IPS-15b (cell line): ENCODE results near the gene EFHC1.

Experiments
- H3K27me3 ChIP-seq: one replicate; pipeline ENCODE4 v1.6.1; 2013; ENCODE audit warnings: low read length; ENCODE audit not compliant: control insufficient read depth, insufficient read depth
- H3K36me3 ChIP-seq: one replicate; pipeline ENCODE4 v1.6.1; 2013; ENCODE audit warnings: low read length; ENCODE audit not compliant: control insufficient read depth, insufficient read depth
- H3K4me1 ChIP-seq: one replicate; pipeline ENCODE4 v1.6.1; 2013; ENCODE audit warnings: mild to moderate bottlenecking, low read length; ENCODE audit not compliant: control insufficient read depth, insufficient read depth
- H3K4me3 ChIP-seq: one replicate; pipeline ENCODE4 v1.5.1; 2013; ENCODE audit warnings: low read depth, low read length
- H3K9ac ChIP-seq: one replicate; pipeline ENCODE4 v1.6.1; 2013; ENCODE audit warnings: low read depth, mild to moderate bottlenecking, low read length
- H3K9me3 ChIP-seq: one replicate; pipeline ENCODE4 v1.6.1; 2013; ENCODE audit warnings: mild to moderate bottlenecking, low read length; ENCODE audit not compliant: control insufficient read depth, insufficient read depth

The EFHC1 gene

DNA sequence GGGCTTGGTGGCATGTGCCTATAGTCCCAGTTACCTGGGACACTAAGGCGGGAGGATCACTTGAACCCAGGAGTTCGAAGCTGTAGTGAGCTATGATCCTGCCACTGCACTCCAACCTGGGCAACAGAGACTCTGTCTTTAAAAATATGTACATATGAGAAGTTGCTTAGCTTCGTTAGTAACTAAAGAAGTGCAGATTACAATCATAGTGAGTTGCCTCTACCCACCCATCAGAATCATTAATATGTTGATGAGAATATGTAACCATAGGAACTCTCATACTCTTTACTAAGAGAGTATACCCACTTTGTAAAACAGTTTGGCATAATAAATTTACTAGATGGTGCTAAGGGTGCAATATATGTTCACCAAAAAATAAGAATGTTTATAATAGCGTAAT lies 54.0 kb downstream of the EFHC1 start:
- Histone ChIP-seq H3K36me3 (no peaks in the 10 kb centered on the region), H3K9ac (no peak overlapping the region), H3K4me1 (no peaks in the 10 kb centered on the region), H3K9me3 (no peaks in the 10 kb centered on the region), H3K4me3 (no peak overlapping the region), H3K27me3 (no peaks in the 10 kb centered on the region)

DNA sequence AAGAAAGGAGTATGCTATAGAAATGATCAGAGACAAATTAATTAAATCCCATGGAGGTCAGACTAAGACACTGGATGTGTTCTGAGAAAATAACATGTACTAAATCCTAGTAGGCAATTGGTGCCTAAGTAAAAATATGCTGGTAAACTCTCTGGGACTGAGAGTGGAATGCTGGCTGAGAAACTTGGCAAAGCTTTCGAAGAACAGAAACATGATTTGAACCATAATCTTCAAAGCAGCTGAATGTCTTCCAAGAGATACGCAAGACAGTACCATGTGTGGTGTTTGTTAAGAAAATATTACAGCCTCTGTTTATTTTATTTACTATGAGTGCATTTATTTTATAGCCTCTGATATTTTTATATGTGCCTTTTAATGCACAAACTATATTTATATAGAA lies 55.2 kb downstream of the EFHC1 start:
- no peaks in the 10 kb centered on the region for H3K36me3 ChIP-seq
- no peak overlapping the region for H3K4me3 ChIP-seq
- no peak overlapping the region for H3K9ac ChIP-seq
- no peaks in the 10 kb centered on the region for H3K27me3 ChIP-seq
- H3K4me1 ChIP-seq: no peaks in the 10 kb centered on the region
- no peaks in the 10 kb centered on the region for H3K9me3 ChIP-seq

DNA sequence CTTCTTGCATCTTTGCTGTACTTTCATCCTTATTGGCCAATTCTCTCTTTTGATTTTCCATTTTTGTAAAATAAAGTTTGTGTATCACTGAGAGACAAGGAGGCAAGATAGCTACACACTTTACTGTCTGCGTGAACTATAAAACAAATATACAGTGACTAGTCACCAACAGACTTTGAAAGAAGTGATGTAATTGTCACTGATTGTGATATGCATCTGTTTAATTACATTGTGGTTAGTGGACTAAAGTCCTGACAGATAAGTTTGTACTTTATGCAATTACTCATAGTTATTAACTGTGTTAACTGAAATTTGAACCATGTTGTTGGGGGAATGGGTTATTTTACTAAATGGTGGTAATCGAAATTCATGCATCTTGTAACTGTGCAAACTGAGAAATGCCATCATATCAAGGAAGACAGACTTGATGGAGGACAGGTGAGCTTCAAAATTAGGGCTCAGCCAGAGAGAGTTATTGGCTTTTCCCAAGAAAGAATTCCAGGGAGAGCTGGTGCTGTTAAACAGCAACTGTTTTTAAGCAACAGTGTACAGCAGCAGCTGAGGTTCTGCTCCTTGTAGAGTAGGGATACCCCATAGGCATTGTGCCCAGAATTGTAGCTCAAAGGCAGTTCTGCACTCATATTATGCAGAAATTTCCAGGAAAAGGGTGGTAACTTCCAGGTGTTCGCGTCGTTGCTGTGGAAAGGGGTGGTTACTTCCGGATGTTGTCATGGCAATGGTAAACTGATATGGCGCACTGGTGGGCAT lies 62.9 kb downstream of the EFHC1 start:
- no peaks in the 10 kb centered on the region for H3K36me3 ChIP-seq
- no peak overlapping the region for H3K9ac ChIP-seq
- H3K4me1 ChIP-seq: no peaks in the 10 kb centered on the region
- no peaks in the 10 kb centered on the region for H3K27me3 ChIP-seq
- no peak overlapping the region for H3K4me3 ChIP-seq
- no peaks in the 10 kb centered on the region for H3K9me3 ChIP-seq

DNA sequence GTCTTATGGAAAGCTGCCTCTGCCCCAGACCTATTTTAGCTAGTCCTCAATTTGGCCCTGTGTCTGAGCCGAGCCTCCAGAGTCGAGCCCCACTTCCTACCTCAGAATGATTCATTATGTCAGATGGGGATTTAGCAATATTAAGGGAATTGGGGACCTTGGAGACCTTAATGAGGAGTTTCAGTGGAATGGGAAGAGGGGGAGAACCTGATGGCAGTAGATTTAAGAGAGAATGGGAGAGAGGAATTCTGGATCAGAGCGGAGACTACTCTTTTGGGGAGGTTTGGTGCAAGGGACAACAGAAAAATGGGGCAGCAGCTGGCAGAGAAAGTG lies 63.5 kb downstream of the EFHC1 start:
- H3K27me3 ChIP-seq: no peaks in the 10 kb centered on the region
- H3K4me3 ChIP-seq: no peak overlapping the region
- H3K9me3 ChIP-seq: no peaks in the 10 kb centered on the region
- no peaks in the 10 kb centered on the region for H3K4me1 ChIP-seq
- no peak overlapping the region for H3K9ac ChIP-seq
- no peaks in the 10 kb centered on the region for H3K36me3 ChIP-seq

DNA sequence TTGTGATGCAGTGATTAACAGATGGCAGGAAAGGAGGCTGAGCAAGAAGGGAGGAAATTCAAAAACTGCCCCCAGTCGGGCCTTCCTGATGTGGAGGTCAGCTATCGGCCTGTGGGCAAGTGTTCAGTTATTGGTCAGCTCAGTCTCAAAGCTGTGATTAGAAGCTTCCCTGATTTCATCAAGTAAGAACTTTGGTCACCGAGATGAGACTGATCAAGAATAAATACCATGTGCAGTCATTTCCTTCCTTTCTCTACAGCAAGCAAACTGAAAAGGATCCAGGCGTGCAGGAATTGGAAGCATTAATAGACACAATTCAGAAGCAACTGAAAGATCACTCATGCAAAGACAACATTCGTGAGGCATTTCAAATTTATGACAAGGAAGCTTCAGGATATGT lies 69.7 kb downstream of the EFHC1 start:
- Histone ChIP-seq H3K9ac (no peak overlapping the region), H3K9me3 (no peaks in the 10 kb centered on the region), H3K4me3 (no peak overlapping the region), H3K27me3 (no peaks in the 10 kb centered on the region), H3K4me1 (no peaks in the 10 kb centered on the region), H3K36me3 (no peaks in the 10 kb centered on the region)

DNA sequence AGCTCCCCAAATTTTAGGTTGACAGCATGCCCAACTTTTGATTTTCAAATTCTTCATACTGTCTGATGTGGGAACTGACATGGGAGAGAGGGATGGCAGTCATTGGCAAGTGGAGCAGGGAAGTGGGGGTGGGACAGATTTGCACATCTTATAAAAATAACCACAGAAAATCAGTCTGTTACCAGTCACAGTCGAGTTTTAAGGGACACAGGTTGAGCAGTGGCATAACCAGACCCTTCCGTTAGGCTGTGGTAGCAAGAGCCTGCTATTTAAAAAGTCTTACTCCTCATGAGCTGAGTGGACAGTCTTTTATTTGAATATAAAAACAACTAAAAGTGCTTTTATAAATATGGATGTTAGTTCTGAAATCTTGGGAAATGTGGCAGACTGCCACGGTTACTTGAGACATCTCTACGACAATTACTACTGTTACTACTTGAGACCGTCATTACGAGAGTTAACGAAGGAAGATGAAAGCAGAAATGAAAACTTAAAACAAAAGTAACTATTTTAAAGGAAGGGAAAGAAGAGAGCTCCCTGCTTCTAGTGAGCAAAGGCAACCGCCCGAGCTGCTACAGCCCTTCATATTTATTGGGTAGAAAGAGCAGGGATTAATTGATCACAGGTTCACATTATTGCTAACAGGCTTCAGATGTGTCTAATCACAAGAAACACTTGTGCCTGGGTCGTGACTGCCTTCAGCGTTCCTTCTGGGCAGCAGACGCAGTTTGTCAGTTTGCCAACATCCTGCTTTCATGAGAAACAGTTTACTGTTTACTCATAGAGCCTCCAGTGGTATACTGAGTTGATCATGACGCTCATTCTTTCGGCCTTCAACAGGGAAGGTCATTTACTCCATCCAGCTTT lies 71.3 kb downstream of the EFHC1 start:
- Histone ChIP-seq H3K27me3 (no peaks in the 10 kb centered on the region), H3K4me3 (no peak overlapping the region), H3K36me3 (no peaks in the 10 kb centered on the region), H3K4me1 (no peaks in the 10 kb centered on the region), H3K9ac (no peak overlapping the region), H3K9me3 (no peaks in the 10 kb centered on the region)

DNA sequence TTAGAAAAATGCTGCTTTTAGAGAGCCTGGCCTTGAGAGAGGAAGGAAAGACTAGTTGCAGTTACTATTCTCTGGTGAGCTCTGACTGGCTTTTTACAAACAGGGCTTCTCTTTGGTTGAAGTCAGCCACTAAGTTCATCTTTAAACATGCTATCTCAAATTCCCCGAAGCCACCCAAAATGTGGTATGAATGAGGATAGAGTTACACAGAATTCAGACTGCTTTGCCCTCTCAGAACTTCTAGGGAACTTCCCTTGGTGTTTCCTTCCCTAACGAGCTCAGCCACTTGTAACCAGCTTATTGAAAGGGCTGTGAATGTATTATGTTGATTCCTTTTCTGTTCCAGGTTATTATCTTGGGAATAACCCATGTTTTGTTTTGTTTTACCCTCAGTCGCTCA lies 73.5 kb downstream of the EFHC1 start:
- Histone ChIP-seq H3K36me3 (no peaks in the 10 kb centered on the region), H3K27me3 (no peaks in the 10 kb centered on the region), H3K9ac (no peak overlapping the region), H3K4me3 (no peak overlapping the region), H3K4me1 (no peaks in the 10 kb centered on the region), H3K9me3 (no peaks in the 10 kb centered on the region)

DNA sequence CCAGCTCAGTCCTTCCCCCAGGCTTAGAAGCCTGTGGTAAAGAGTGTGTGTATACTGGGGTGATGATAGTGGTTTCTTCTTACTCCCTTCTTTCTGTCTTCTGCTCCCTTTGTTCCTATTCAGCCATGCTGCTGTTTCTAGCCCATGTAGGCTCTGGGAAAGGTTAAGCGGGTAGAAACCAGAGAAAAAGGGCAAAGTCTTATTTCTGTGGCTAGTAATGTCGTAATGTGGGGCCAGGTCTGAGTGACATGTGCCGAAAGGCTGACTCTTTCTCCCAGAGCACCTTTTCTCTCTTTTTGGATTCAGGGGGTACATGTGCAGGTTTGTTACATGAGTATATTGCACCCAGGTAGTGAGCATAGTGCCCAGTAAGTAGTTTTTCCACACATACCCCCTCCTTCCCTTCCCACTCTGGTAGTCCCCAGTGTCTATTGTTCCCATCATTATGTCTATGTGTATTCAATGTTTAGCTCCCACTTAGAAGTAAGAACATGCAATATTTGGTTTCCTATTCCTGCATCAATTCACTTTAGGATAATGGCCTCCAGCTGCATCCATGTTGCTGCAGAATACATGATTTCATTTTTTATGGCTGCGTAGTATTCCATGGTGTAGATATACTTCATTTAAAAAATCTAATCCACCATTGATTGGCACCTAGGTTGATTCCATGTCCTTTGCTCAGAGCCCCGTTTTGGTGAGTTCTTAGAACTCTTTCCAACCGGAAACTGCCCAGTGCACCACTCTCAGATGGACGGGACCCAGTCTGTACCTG lies 74.3 kb downstream of the EFHC1 start:
- no peaks in the 10 kb centered on the region for H3K27me3 ChIP-seq
- H3K9me3 ChIP-seq: no peaks in the 10 kb centered on the region
- H3K4me1 ChIP-seq: peaks cover 2% of the 10 kb centered on the region
- no peak overlapping the region for H3K9ac ChIP-seq
- no peaks in the 10 kb centered on the region for H3K36me3 ChIP-seq
- no peak overlapping the region for H3K4me3 ChIP-seq

DNA sequence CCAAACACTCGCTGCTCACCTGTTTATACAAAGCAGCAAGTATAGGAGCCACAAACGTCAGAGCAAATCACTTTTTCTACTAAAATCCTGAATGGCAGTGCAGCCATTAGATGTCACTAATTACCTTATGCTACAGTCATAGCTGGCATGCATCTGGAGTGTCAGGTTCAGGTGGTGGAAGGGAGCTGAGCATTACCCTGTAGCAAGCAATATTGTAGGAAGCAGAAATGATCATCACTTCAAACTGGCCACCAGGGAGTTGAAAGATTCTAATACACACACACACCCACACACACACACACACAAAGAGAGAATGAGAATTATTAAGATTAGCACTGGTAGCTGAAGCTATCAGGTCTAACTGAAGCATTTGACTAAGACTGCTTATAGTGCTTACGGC lies 75.8 kb downstream of the EFHC1 start:
- no peaks in the 10 kb centered on the region for H3K36me3 ChIP-seq
- no peaks in the 10 kb centered on the region for H3K27me3 ChIP-seq
- peaks cover 5% of the 10 kb centered on the region for H3K4me1 ChIP-seq
- no peak overlapping the region for H3K4me3 ChIP-seq
- H3K9me3 ChIP-seq: no peaks in the 10 kb centered on the region
- H3K9ac ChIP-seq: no peak overlapping the region

DNA sequence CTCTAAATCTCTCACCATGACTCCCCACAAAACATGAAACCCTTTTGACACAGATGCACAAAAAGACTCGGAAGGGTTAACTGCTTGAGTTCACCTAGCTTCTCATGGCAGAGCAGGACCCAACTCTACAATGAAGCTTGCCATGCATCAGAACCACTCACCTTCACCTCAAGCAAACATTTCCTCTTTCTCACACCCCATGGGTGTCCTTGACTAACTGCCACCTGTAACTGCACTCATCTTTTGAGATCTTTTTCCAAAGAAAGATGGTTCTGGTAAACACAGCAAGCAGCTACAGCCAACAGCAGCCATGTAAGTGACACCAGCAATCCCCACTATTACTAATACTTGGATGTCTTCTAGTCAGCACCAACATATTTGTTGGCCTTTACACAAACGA lies 76.5 kb downstream of the EFHC1 start:
- Histone ChIP-seq H3K27me3 (no peaks in the 10 kb centered on the region), H3K9me3 (no peaks in the 10 kb centered on the region), H3K4me3 (no peak overlapping the region), H3K36me3 (no peaks in the 10 kb centered on the region), H3K9ac (no peak overlapping the region), H3K4me1 (peaks cover 5% of the 10 kb centered on the region)

DNA sequence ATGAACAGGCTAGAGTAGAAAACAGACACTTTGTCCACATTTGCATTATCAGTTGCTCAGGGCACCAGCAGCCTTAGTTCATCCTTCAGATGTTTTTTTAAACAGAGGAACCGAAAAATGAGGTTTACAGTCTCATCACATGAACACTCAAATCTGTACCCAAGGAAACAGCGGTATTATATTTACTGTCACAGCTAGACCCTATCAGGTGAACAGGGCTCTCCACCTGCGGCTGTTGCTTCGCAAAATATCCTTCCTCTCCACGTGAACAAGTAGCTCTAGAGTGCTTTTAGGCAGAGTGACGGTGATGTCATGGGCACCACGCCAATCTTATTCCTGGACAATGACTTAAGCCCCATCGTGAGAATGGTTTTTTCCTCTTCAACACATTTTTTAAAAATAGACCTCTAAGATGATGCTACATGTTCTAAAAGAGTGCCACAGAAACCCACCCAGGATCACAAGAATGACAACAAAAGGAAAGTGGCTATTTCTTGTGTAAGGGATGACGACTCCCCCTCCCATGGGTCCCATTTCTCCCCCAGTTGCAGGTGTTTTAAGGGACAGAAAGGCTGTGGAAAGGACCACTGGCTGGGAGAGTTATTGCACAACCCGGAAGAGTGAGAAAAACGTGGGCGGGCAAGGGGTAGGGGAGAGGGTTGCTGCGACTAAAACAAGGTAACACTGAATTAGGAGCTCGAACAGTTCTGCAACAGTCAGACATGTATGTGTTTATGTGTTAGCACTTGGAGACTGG lies 77.7 kb downstream of the EFHC1 start:
- H3K36me3 ChIP-seq: no peaks in the 10 kb centered on the region
- no peaks in the 10 kb centered on the region for H3K27me3 ChIP-seq
- no peak overlapping the region for H3K4me3 ChIP-seq
- no peaks in the 10 kb centered on the region for H3K9me3 ChIP-seq
- no peak overlapping the region for H3K9ac ChIP-seq
- H3K4me1 ChIP-seq: peaks cover 5% of the 10 kb centered on the region
